H9 (cell line): Measurements from ENCODE around the gene DIP2C. TPM values are rescaled to one million over a fixed set of nuclear protein-coding genes. Genes with fewer than 3 reads are reported as not detected.

Experiments
- DNase-seq: peaks from one replicate; pipeline ENCODE4 v3.0.0-alpha.2; 2017
- H2AFZ ChIP-seq: one replicate; pipeline ENCODE4 v1.6.1; 2013; ENCODE audit warnings: mild to moderate bottlenecking, low read length, control low read depth, moderate library complexity
- H2AK5ac ChIP-seq: 2 replicates; pipeline ENCODE4 v1.6.1; 2013; ENCODE audit warnings: low read length, control low read depth, mixed read lengths; ENCODE audit not compliant: insufficient read length
- H2BK120ac ChIP-seq: one replicate; pipeline ENCODE4 v1.6.1; 2013; ENCODE audit warnings: low read depth, mild to moderate bottlenecking, low read length, control low read depth, inconsistent platforms; ENCODE audit not compliant: poor library complexity, severe bottlenecking
- H2BK12ac ChIP-seq: 2 replicates; pipeline ENCODE4 v1.6.1; 2013; ENCODE audit warnings: low read length, control low read depth, mixed read lengths, low read depth; ENCODE audit not compliant: insufficient read length
- H2BK15ac ChIP-seq: 2 replicates; pipeline ENCODE4 v1.6.1; 2013; ENCODE audit warnings: low read depth, low read length, control low read depth
- H2BK20ac ChIP-seq: one replicate; pipeline ENCODE4 v1.6.1; 2013; ENCODE audit warnings: low read depth, mild to moderate bottlenecking, low read length, control low read depth, inconsistent platforms; ENCODE audit not compliant: poor library complexity, severe bottlenecking
- H2BK5ac ChIP-seq: 2 replicates; pipeline ENCODE4 v1.6.1; 2013; ENCODE audit warnings: low read length, control low read depth, mixed read lengths; ENCODE audit not compliant: insufficient read length
- H3K14ac ChIP-seq: 2 replicates; pipeline ENCODE4 v1.6.1; 2013; ENCODE audit warnings: low read length, control low read depth; ENCODE audit not compliant: insufficient read depth
- H3K18ac ChIP-seq: 2 replicates; pipeline ENCODE4 v1.6.1; 2013; ENCODE audit warnings: low read depth, mild to moderate bottlenecking, mixed read lengths, low read length, control low read depth; ENCODE audit not compliant: insufficient read length
- H3K23ac ChIP-seq: 2 replicates; pipeline ENCODE4 v1.6.1; 2013; ENCODE audit warnings: low read length, control low read depth, mixed read lengths, low read depth; ENCODE audit not compliant: insufficient read length
- H3K23me2 ChIP-seq: 2 replicates; pipeline ENCODE4 v1.6.1; 2013; ENCODE audit warnings: low read depth, mild to moderate bottlenecking, mixed read lengths, low read length, control low read depth; ENCODE audit not compliant: insufficient read length, poor library complexity, severe bottlenecking
- H3K27ac ChIP-seq: 2 replicates; pipeline ENCODE4 v1.5.1; 2013; ENCODE audit warnings: low read length, control low read depth, mixed read lengths, low read depth; ENCODE audit not compliant: insufficient read length
- H3K27me3 ChIP-seq: 2 replicates; pipeline ENCODE4 v1.6.1; 2013; ENCODE audit warnings: low read length, control low read depth, inconsistent platforms; ENCODE audit not compliant: insufficient read depth
- H3K4ac ChIP-seq: 2 replicates; pipeline ENCODE4 v1.6.1; 2013; ENCODE audit warnings: low read depth, mild to moderate bottlenecking, control low read depth, inconsistent platforms, low read length, moderate library complexity
- H3K4me1 ChIP-seq: 2 replicates; pipeline ENCODE4 v1.6.1; 2013; ENCODE audit warnings: low read length, control low read depth, inconsistent platforms; ENCODE audit not compliant: insufficient read depth
- H3K4me2 ChIP-seq: 2 replicates; pipeline ENCODE4 v1.6.1; 2013; ENCODE audit warnings: low read length, control low read depth, mixed read lengths; ENCODE audit not compliant: insufficient read length, insufficient read depth
- H3K56ac ChIP-seq: 2 replicates; pipeline ENCODE4 v1.6.1; 2013; ENCODE audit warnings: low read depth, mild to moderate bottlenecking, mixed read lengths, low read length, control low read depth; ENCODE audit not compliant: insufficient read length
- H3K79me1 ChIP-seq: 2 replicates; pipeline ENCODE4 v1.6.1; 2013; ENCODE audit warnings: low read depth, mild to moderate bottlenecking, moderate library complexity, low read length, control low read depth, inconsistent platforms; ENCODE audit not compliant: insufficient read depth, poor library complexity, severe bottlenecking
- H3K79me2 ChIP-seq: 2 replicates; pipeline ENCODE4 v1.6.1; 2013; ENCODE audit warnings: low read length, control low read depth, inconsistent platforms; ENCODE audit not compliant: insufficient read depth
- H3K9ac ChIP-seq: 2 replicates; pipeline ENCODE4 v1.6.1; 2013; ENCODE audit warnings: low read length, control low read depth, mixed read lengths; ENCODE audit not compliant: insufficient read length; ENCODE audit errors: extremely low read depth
- H3K9me3 ChIP-seq: one replicate; pipeline ENCODE4 v1.6.1; 2013; ENCODE audit warnings: low read depth, low read length, inconsistent platforms; ENCODE audit not compliant: control insufficient read depth
- H3T11ph ChIP-seq: one replicate; pipeline ENCODE4 v1.6.1; 2013; ENCODE audit warnings: mild to moderate bottlenecking, low read length, control low read depth, inconsistent platforms
- H4K20me1 ChIP-seq: one replicate; pipeline ENCODE4 v1.6.1; 2013; ENCODE audit not compliant: control insufficient read depth, insufficient read length, insufficient read depth
- H4K5ac ChIP-seq: 2 replicates; pipeline ENCODE4 v1.6.1; 2013; ENCODE audit warnings: low read depth, mild to moderate bottlenecking, mixed read lengths, low read length, control low read depth; ENCODE audit not compliant: insufficient read length
- H4K8ac ChIP-seq: replicated peaks from 2 replicates; pipeline ENCODE4 v1.6.1; 2013; ENCODE audit warnings: low read length, control low read depth, mixed read lengths, low read depth; ENCODE audit not compliant: insufficient read length
- H4K91ac ChIP-seq: 2 replicates; pipeline ENCODE4 v1.6.1; 2013; ENCODE audit warnings: low read depth, mild to moderate bottlenecking, moderate library complexity, mixed read lengths, low read length, control low read depth; ENCODE audit not compliant: insufficient read length
- H3K27ac Mint-ChIP-seq, 3 experiments: 2 replicates in 2 of 3; 3 replicates in 1 of 3; pipeline ENCODE4 v1.8.0; 2020 to 2021; ENCODE audit warnings: mixed read lengths in 3 of 3, mild to moderate bottlenecking in 1 of 3, moderate library complexity in 1 of 3
- H3K27me3 Mint-ChIP-seq: 2 replicates; pipeline ENCODE4 v1.8.0; 2021; ENCODE audit warnings: low read depth, mild to moderate bottlenecking, moderate library complexity, mixed read lengths
- H3K36me3 Mint-ChIP-seq, 3 experiments: 2 replicates in 2 of 3; 3 replicates in 1 of 3; pipeline ENCODE4 v1.8.0; 2020 to 2021; ENCODE audit warnings: low read depth in 3 of 3, mixed read lengths in 3 of 3; ENCODE audit not compliant: insufficient read depth in 1 of 3
- H3K4me1 Mint-ChIP-seq, 2 experiments: 2 replicates each; pipeline ENCODE4 v1.8.0; 2020; ENCODE audit warnings: mixed read lengths in 2 of 2
- H3K4me3 Mint-ChIP-seq, 2 experiments: 2 replicates in 1 of 2; 3 replicates in 1 of 2; pipeline ENCODE4 v1.8.0; 2020 to 2021; ENCODE audit warnings: mild to moderate bottlenecking in 2 of 2, mixed read lengths in 2 of 2, moderate library complexity in 1 of 2
- H3K9me3 Mint-ChIP-seq, 2 experiments: 2 replicates in 1 of 2; 3 replicates in 1 of 2; pipeline ENCODE4 v1.8.0; 2020; ENCODE audit warnings: mild to moderate bottlenecking in 2 of 2, mixed read lengths in 2 of 2, moderate library complexity in 1 of 2
- CTCF ChIP-seq: fragments of 200-600 bp; sonication (generic); conservative IDR thresholded peaks from 3 replicates; pipeline ENCODE4 v1.8.0; 2021; ENCODE audit warnings: antibody characterized with exemption, mild to moderate bottlenecking
- WGBS: extraction: QIAGEN DNeasy Blood & Tissue Kit; methylation state at CpG from one replicate; pipeline ENCODE4 v1.1.7; 2013; ENCODE audit warnings: missing lambda C conversion rate, low lambda C conversion rate, mixed read lengths; ENCODE audit not compliant: insufficient read length; ENCODE audit errors: extremely low coverage; 5-methylcytosine and 5-hydroxymethylcytosine counted together
- total RNA-seq: library from RNA; stranded (reverse); gene quantifications from 2 replicates; pipeline ENCODE4 v1.2.1, GENCODE V29; 2021

DIP2C gene
- total RNA-seq, 1 experiment from 2014 or later = 7.9 TPM

- Histone ChIP-seq H2BK120ac (no peak overlapping the region), H3K23ac (no peak overlapping the region), H2AFZ (no peak overlapping the region), H2BK20ac (no peak overlapping the region), H3T11ph (no peak overlapping the region), H3K9me3 (no peaks in the 10 kb centered on the region), H3K23me2 (no peaks in the 10 kb centered on the region), H4K91ac (no peak overlapping the region), H3K9ac (no peak overlapping the region), H2BK12ac (no peak overlapping the region), H2BK5ac (no peak overlapping the region), H3K79me2 (no peaks in the 10 kb centered on the region; the same call in 1 of the 2 replicates), H3K4me2 (no peak overlapping the region), H2BK15ac (no peak overlapping the region), H3K27ac (no peak overlapping the region), H3K4me1 (no peaks in the 10 kb centered on the region), H3K27me3 (no peaks in the 10 kb centered on the region), H3K4ac (no peak overlapping the region), H4K8ac (no peak overlapping the region), H3K18ac (no peak overlapping the region), H3K14ac (no peak overlapping the region), H3K56ac (no peak overlapping the region), H4K5ac (no peak overlapping the region), H4K20me1 (no peaks in the 10 kb centered on the region), H2AK5ac (no peak overlapping the region), H3K79me1 (peaks cover 5% of the 10 kb centered on the region)
- TF ChIP-seq CTCF = no peak
- peaks cover 13 to 19% (median 14%) of the 10 kb centered on the region in 3 experiments for H3K36me3 Mint-ChIP-seq
- H3K27ac Mint-ChIP-seq = 0 out of 7 replicates have a peak overlapping the region, but pooled peaks of 1 of the 3 experiments have one; percentile 27
- WGBS = no CpG with 5 or more reads among the region's 22 CpGs
- H3K4me3 Mint-ChIP-seq = no peak overlapping the region
- DNase-seq = peak; percentile 22
- H3K27me3 Mint-ChIP-seq = 0 out of 2 replicates have a peak, but pooled peaks cover 2% of the 10 kb centered on the region
- H3K4me1 Mint-ChIP-seq = no peaks in the 10 kb centered on the region
- peaks cover 13 to 19% of the 10 kb centered on the region in 2 experiments; a peak in 4 of 5 replicates for H3K9me3 Mint-ChIP-seq
Observed at GRCh38 chr10:566241-566885, 123.1 kb downstream of the DIP2C start.
